GM20000 (cell line): Measurements from ENCODE around the gene MTMR3.

ENCODE experiments used
- DNase-seq: peaks from one replicate; pipeline ENCODE4 v3.0.0; 2012; ENCODE audit warnings: low spot score
- CTCF ChIP-seq: IDR thresholded peaks from 2 replicates; pipeline ENCODE4 v1.5.1; 2012; ENCODE audit warnings: mild to moderate bottlenecking, control low read depth; ENCODE audit errors: extremely low read depth, missing control alignments

MTMR3 gene

DNA sequence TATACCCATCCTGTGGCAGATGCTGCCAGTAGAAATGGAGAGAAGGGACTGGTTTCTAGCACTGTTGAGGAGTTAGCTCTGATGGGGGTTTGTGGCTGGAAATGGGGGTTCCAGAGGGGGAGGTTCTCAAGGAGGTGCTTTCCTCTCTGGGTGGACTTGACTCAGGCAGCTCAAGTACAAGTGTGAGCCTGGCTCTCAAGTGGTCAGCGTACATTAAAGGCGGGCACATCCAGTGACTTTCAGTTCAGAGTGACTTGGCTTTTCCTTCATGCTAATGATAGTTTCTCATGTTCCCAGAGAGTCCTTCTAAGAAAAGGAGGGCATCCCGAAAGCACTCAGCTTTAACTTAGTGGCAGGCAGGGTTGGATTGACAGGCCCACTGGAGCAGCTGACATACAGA lies 138.4 kb downstream of the MTMR3 start:
- DNase-seq, result no peak
- TF ChIP-seq CTCF, result no peak

DNA sequence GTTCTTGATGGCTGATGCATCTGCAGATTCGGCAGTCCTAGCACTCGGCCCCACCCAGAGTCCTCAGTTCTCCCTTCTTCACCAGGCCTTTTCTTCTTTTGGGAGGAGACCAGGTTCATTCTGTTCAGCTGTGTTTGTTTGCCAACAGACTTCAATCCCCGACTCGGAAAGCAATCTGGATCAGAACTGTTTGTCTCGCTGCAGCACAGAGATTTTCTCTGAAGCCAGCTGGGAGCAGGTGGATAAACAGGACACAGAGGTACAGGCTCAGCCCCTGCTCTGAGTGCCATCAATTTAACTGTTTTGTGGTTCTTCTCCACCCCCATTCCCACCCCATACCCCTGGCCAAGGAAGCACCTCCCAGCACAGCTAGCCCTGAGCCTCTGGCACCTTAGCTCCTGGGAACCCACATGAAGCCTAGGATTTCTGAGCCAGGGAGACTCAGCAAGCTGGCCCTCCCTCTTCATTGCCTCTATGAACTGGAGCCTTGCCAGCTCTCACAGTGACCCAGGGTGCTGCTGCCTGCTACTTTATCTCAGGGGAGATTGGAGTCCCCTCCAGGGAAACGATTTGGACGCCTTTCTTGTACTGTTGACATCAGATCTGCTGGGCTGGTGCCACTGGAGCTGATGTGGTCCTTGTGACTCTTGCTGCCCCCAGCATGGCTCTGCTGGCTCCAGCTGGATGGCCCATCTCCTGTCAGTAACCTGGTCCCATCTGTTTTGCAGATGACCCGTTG lies 139.1 kb downstream of the MTMR3 start:
- DNase-seq, result no peak
- TF ChIP-seq CTCF, result no peak

DNA sequence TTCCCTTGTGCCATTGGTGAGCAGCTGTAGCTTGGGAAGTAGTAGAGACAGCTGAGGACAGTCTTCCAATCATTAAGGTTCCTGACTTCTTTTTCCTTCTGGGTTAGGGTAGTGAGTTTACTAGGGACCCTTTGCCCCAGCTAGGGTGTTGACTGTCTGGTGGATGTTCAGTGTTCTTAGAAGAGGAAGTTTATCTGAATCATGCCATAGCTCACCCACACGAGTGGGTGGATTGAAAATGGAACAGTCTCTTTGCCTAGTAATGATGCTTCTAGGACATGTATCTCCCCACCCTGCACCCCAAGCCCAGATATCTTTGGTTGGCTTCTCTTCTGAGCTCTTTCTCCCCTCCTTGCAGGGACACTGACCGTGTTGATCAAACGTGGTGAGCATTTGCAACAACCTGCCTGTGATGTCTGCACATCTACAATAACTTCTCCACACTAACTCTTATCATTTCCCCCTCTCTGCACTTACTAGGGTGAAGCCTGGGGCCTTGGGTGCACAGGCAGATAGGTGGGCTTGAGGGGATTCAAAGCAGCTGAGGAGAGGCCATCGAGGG lies 140.2 kb downstream of the MTMR3 start:
- DNase-seq, result no peak
- TF ChIP-seq CTCF, result no peak

DNA sequence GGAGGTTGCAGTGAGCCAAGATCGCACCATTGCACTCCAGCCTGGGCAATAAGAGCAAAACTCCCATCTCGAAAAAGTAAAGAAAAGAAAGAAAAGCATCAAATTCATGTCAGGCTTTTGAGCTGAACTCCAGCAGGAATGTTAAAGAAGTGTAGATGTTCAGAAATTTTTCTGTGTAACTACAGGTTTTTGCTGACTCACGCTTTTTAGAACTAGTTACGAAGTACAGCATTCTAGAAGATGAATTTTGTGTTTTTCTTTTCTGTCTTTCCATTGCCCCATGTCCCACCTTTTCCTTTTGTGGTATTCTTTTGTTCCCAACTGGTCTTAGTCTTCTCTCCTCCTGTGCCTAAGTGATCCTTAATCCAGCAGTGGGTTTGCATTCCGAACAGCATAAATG lies 141.3 kb downstream of the MTMR3 start:
- TF ChIP-seq CTCF, result no peak
- DNase-seq, result no peak

GRCh38 chr22:30025221-30025620 lies 142.2 kb downstream of the MTMR3 start:
- no peak for DNase-seq
- no peak for TF ChIP-seq CTCF

DNA sequence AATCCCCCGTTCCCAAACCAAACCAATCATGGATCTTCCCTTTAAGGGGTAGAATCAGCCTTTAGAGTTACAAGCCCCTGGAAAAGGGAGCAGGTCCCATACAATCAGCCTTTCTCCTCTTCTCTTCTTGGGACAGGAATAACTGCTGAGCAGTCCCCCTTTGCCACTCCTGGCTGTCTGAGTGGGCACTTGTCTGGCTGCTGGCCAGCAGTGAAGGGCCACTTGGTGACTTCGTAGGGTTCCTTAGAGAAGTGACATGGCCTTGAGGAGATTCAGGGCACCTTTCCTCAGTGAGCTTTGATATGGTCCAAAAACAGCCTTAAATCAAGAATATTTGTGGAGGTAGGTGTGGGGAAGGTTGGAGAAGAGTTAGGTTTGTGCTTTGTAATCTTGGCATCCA lies 143.8 kb downstream of the MTMR3 start:
- no peak for DNase-seq

More for the DNA sequence above, 143.8 kb downstream of the MTMR3 start:
- TF ChIP-seq CTCF, result no peak
